ENCODE results near the gene MFSD6L.

GRCh38 chr17:8754890-8755289 is 44.3 kb downstream of the MFSD6L start:
- TF ChIP-seq CTCF (IDR thresholded peaks at IDR 0.05) (no peak), POLR2A (IDR thresholded peaks at IDR 0.05) (no peak)
